ENCODE results near the gene PTPN7.
A peak's percentile ranks its signal among the peaks of the same experiment; 100 is the strongest.
"Not testable (repeated sequence)": the region's sequence is repeated elsewhere in the genome, so short reads cannot be mapped to it uniquely, and the experiment has no call there.

PTPN7 gene

DNA sequence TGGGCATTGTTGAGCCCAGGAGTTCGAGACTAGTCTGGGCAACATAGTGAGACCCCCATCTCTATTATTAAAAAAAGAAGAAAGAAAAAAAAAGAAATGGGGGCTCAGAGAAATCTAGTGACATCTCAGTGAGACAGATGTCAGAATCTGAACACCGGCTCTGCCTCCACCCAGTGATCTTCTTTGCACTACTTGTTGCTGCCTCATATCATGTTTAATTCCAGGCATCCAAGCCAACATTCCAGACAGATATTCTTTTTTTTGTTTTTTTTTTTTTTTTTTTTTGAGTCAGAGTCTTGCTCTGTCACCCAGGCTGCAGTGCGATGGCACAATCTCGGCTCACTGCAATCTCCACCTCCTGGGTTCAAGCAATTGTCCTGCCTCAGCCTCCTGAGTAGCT, 10.8 kb downstream of the PTPN7 start:
- DNase-seq, result no peak

DNA sequence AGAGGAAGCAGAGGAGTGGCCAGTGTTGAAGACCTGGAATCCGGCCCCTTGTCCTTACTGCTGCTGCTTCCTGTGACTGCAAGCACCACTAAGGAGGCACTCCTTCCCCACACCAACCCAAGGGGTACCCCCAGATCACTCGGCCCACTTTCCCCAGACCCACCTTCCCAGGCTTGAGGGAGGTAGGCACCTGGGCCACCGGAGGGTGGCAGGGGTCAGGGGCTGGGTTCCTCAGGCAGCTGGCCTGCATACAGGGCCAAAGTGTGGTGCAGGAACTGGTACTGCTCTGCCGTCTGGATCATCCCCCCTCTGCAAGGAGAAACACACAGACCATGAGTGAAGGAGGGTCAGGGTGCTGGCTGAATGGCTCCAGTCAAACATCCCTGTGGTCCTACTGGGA, 12.0 kb downstream of the PTPN7 start:
- no peak for DNase-seq

DNA sequence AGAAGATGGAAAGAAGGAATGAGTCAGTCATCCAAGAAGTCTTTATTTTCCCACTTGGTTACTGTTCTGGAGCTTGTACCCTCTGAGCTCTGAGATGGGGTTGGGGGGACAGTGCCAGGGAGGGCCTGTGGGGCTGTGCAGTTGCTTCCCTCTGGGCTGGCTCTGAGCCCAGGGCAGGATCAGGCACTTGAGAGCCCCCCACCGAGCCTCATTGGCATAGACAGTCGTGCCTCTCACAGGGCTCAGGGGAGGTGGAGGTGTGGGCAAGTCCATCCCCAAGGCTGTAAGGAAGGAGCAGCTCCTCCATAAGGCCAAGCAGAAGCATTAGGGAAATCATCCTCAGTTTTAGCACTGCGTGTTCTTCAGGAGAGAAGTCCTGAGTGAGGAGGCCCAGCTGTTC, 13.4 kb downstream of the PTPN7 start:
- no peak for DNase-seq

DNA sequence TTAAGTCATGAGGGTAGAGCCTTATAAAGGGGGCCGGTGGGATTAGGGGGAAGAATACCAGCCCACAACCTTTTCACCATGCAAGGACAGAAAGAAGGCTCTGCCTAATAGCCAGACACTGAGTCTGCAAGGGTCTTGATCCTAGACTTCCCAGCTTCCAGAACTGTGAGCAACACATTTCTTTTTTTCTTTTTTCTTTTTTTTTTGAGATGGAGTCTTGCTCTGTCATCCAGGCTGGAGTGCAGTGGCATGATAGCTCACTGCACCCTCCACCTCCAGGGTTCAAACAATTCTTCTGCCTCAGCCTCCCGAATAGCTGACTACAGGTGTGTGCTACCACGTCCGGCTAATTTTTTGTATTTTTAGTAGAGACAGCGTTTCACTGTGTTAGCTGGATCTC, 14.1 kb downstream of the PTPN7 start:
- no peak for DNase-seq

DNA sequence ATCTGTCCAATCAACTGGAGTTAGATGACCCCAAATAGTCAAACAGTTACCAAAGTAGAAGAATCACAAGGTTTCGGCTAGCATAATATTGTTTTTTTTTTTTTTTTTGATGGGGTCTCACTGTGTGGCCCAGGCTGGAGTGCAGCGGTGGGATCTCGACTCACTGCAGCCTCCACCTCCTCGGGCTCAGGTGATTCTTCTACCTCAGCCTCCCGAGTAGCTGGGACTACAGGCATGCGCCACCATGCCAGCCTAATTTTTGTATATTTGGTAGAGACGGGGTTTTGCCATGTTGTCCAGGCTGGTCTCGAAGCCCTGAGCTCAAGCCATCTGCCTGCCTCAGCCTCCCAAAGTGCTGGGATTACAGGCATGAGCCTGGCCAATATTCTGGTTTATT, 14.7 kb downstream of the PTPN7 start:
- DNase-seq, result not testable (repeated sequence)

DNA sequence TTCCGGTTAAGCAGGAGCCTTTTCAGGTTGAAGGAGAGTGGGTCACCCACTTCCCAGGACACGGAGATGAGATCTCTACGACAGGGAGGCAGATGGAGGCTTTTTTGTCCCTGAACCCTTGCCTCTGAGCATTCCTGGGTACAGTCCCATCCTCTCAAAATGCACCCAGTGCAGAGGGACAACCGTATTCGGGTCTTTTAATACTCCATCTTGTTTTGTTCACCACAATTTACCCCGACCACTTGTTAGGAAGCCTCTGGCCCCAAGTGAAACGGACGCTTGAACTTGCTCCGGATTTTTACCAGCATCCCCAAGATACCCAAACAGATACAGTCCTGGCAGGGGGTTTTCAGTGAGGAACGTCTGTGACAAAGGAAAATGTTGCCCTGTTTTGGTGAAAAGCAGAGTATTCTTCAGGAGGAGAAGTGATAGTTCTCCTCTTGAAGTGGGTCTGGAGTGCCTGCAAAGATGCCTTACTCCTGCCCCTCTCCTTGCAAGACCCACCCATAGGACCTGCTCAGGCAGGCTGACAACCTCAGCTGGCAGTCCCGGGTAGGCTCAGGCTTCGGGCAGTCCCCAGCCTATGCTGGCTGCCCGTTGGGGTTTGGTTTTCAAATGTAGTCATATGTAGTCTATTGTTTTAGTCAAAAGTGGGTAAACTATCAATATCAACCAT, 15.2 kb downstream of the PTPN7 start:
- DNase-seq, result no peak

DNA sequence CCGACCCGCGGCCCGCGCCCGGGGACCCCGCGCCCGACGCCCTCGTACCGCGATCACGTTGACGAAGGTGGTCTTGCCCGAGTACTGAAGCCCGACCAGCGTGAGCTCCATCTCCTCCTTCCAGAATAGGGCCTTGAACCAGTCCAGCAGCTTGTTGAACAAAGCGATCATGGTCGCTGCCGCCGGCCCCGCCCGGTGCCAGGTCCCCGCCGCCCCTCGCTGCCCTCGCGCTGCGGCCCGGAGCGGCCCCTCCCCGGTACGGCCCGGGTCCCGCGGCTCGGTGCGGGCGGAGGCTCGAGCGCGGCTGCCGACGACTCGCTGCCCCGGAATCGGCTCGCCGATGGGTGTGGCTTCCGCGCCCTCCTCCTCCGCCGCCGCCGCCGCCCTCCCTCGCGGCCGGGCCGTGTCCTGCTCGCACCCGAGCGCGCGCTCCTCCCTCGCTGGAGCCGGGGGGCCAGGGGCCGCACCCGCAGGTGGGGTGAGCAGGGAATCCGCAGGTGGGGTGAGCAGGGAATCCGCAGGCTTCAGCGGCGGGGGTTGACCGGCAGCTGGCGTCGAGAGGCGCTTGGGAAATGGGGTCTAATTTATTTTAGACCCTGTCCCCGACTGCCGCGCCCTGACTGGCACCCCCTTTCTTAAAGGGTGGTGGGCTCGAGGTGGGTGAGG, 15.9 kb downstream of the PTPN7 start, which contains the start of gene ARL8A:
ARL8A (minus strand) TSS at position 336 of the 666 bp plus-strand sequence; CDS start at position 171, 165 bp downstream.
- peak; percentile 40 for DNase-seq

DNA sequence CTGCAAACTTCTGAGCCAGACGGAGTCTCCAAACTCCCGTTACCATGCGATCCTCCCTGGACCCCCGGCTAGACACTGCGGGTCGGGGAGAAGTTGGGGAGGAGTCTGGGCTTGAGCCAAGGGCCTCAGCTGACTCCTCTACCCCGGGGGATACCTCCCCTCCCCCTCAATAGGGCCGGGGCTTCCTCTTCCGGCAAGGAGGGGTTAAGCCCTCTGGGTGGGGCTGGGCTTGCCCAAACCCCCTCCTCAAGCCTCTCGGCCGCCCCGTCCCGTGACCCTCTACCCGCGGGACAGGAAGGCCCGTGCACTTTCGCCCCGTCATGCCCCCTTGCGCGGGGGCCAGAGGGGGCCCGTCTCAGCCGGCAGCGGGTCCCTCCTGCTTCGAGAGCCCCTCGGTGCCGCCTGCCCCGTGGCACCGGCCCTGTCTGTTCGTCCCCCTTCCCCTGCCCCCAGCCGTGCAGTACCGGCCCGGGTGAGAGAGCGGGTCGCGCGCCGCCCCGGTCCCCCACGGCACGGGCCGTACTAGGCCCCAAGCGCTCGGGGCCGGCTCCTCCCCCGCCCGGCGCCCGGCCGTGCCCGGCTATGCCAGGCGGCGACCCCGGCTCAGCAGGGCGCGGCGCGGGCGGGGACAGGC, 16.5 kb downstream of the PTPN7 start:
- no peak for DNase-seq

DNA sequence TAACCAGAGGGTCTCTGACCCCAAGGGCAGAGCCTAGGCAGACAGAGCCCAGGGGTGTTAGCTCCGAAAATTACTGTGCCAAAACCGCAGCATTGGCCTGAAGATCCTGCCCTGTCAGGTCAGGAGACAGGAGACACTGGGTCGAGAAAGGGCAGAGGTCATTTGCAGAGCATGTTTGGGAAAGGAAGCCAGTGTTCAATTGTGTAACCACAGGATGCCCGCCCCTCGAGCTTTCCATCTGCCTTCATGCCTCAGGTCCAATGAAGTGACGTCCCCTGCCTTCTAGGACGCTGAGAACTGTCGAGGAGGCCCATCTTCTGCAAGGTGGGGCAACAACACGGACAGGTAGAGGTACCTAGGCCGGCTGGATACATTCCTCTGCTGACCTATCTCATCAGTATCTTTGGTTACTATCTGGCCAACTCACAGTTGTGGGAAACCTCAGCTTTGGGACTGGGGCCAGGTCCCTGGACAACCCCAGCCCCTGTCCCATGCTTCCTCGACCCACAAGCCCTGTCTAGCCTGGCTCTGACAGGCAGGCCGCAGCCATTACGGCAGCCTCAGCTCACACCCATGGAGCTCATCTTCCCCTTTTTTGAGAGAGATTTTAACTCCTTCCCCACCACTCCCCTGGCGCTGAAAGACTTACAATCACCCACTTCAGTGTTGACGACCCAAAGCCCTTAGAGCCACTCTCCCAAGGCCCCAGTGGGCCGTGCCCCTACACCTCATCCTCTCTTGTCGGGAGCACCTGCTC, 17.2 kb downstream of the PTPN7 start:
- no peak for DNase-seq

DNA sequence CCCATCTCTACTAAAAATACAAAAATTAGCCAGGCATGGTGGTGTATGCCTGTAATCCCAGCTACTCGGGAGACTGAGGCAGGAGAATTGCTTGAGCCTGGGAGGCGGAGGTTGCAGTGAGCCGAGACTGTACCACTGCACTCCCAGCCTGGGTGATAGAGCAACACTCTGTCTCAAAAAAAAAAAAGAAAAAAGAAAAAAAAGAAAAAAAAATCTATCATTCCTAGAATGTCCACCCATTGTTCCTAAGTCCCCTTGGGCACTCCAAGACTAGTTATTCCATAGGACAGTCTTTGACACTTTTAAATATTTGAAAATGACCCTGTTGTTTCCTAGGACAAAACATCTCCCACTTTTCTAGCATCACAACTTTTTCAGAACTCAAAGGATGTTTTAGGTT, 18.9 kb downstream of the PTPN7 start:
- DNase-seq, result not testable (repeated sequence)

DNA sequence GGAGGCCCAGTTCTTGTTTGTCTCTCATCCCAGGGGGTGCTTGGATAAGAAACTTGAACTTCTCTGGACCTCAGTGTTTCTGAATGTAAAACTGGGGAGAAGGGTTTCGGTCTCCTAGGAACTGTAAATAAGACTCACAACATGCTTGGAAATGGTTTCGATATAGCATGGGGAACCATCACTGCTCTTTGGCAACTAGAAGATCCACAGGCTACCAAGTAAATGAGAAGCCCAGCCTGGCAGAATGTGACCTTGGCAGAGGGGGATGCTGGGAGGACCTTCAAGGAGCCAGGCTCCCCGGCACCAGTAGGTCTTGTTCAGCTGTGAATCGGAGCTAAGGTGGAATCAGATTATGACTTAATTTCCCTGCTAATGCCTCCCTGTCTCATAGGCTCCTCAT, 19.6 kb downstream of the PTPN7 start:
- no peak for DNase-seq

DNA sequence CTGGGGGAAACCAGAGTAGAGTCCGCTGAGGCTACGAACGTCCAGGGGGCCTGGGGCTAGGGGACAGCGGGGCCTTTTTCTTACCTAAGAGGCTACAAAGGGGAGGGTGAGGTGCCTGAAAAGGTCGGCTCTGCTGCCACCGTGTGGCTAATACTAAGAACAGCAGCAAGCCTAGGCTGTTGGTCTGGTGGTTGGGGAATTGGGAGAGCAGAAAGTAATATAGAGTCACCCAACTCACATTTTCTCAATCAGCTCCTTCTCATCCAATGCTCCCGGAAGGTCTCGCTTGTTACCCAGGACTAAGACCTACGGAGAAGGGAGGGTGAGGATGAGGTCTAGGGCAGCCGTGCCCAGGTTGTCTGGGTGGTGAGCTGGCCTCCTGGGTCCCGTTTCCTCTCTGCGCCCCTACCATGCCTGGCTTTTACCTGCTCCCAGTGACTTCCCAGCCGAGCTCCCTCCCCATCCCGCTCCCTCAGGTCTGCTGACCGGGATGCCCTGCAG, 25.1 kb downstream of the PTPN7 start:
- peak; percentile 20 for DNase-seq

DNA sequence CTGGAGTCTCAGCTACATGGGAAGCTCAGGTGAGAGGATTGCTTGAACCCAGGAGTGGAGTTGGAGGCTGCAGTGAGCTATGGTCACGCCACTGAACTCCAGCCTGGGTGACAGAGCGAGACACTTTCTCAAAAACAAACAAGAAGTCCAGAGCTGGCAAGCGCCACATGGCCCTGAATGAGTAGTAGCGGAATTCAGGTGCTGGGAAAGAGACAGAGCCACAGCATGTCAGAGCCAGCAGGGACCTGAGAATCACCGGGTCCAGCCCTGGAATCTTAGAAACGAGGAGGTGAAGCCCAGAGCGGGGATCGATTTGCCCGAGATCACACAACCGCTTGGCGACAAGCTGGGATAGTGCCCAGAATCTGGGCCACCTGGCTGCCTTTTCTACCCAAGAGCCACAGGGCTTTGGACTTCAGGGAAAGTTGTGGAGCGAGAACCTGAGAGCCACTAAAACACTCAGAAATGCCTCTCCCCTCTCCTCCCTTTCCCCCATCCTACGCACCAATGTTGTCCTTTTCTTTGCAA, 25.7 kb downstream of the PTPN7 start:
- no peak for DNase-seq

DNA sequence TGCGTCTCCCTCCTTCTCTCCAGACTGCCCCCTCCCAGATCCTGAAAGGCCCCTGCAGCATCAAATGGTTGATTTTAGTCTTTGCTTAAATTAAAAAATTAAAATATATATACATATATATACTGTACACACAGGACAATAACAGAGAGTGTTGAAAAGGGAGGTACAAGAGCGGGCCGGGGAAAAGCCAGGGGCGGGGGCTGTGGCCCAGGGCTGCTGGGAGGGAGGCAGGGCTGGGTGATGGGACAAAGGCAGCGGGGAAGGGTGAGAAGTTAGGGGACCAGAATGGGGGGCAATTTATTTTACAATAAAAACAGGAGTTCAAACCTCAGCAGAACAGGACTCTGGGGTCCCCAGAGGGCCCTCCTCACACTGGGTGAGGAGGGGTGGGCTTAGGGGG, 26.4 kb downstream of the PTPN7 start:
- DNase-seq, result no peak

DNA sequence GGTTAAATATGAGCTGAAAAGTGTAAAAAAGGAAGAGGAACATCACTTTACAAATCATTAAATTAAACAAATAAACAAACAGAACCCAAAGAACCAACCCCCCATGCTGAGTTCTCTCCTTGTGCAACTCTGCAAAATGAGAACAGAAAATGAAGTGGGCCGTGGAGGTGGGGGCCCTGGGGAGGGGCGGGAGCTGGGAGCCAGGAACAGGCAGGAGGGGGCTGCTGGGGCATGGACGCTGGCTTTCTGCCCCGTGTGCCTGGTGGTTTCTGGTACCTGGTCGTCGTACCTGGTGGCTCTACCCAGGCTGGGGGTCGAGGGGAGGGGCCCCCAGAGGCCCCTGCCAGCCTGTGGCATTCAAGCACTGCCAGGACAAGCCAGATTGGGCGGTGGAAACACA, 26.9 kb downstream of the PTPN7 start:
- DNase-seq, result no peak

DNA sequence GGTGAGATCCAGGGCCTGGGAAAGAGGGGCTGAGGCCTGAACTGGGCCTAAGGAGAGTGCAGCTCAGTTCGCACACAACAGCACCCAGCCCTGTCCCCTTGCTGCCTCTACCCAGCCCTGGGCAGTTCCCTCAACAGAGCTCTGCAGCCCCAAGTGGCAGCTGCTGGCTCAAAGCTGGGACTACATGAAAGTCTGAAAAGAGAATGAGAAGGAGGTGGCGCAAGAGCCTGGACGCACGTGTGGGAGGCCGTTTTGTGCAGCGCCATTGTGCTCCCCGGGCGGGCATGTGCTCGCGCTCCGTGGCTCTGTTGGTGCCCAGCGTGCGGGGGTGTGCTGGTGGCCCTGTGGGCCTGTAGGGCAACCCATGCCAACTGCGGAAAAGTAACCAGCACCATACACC, 27.4 kb downstream of the PTPN7 start:
- DNase-seq, result no peak

DNA sequence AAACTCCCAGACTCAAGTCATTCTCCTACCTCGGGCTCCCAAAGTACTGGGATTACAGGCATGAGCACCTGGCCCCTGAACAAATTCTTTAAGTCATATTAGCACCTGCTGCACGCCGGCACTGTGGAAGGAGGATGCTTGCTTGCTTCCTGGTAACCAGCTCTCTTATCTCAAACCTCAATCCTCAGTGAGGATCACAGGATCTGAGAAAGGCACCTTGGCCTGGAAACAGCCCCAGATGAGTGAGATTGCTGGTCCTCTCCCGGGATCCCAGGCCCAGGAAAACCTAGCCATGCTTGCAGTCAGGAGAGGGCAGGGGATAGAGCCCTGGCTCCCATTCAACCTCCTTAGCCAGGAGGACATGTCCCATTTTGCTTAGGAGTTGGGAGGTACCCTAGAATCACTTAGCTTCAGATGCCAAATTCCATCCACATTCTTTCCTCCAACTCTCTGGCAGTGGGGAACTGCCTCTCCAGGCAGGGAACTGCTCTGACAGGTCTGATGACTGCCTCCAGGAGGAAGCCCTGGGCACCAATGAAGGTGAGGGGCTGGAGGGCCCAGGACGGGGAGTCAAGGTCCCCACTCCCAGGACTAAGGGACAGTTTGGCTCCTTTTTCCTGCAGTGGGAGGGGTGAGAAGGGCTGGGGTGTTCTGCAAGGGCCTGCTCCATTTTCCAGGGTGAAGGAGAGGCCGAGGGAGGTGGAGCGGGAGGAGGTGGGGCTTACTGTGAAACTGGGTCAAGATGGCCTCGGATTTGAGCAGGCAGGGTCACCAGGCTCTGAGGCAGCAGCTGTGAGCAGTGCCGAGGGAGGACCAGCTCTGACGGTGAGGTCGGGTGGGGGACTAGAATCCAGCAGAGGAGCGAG, 28.2 kb downstream of the PTPN7 start:
- DNase-seq, result no peak

DNA sequence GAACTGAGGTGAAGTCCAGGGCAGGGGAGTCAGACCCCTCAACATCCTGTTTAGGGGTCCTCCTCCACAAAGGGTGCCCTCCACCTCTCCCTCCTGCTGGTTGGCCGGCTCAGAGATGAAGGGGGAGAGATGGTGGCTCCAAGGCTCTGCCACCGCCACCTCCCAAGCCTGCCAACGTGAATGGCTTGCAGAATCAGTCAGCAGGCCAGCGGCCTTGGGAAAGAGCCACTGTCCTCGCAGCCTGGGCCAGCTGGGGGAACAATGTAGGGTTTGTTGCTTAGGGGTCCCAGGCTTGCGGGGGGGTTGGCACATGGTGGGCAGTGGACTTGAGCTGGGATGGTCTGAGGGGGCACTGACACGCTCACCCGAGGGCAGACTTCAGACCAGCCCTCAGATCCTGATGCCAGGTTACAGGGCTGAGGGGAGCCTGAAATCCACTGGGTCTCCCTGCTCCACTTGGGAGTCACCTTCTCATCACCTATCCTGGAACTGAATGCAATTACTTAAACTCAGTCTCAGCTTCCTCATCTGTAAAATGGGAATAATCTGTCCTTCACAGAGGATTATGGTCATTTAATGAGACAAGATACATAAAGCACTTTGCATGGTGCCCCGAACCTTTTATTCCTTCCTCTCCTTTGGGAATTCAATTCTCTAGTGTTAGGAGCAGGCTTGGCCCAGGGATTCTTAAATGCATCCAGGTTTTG, 29.4 kb downstream of the PTPN7 start:
- DNase-seq, result no peak

DNA sequence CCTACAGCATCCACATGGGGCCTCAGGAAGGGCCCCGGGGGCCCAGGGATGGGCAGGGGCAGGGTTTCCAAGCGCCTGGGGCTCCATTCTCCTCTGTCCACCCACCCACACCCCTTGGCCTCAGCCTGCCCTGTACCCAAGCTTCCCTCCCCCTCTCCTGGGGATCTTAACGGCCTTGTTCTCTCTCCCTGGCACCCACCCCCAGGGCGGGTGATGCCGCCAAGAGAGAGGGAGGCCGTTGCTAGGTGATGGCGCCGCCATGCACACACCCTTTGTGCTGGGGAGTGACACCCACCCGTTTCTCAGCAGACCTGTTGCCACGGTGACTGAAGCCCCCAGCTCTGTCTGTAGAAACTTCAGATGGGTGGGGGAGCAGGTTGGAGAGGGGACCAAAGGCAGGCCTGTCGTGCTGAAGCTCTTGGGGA, 30.1 kb downstream of the PTPN7 start:
- no peak for DNase-seq

DNA sequence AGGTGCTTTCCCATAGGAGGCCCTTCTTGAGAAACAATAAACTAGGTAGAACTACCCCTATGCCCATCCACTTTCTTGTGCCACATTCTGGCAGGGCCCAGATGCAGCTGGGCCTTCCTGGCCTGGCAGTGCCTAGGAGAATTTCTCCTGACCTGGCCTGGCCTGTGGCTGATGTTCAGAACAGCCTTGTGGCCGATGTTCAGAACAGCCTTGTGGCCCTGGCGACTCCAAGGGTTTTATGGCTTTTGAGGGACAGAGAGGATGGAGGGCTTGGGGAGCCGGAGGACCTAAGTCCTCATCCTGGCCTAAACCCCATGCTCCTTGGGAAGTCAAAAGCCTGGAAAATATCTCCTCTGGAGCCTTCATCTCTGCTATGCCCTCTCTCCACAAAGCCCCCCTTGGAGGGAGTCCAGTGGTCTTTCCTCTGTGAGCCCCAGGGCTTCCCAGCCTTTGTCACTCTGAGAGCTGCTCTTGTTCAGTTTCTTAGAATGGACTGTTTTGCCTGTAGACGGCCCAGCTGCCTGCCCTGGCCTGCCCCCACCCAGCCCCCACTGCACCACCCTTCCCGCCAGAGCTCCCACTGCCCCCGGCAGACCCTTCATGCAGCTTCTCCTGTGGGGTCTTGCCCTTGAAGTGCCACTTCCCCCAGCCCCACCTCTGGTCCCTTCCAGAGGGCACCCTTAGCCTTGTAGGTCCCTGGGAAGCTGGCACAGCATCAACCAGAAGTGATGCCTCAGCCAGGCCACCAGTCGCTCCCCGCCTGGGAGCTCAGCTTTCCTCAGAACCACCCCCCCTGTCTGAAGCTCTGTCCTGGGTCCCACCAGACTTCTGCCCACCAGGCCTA, 30.7 kb downstream of the PTPN7 start:
- DNase-seq, result no peak
